ENCODE measurements around the gene DCLK1.

The DCLK1 gene

DNA sequence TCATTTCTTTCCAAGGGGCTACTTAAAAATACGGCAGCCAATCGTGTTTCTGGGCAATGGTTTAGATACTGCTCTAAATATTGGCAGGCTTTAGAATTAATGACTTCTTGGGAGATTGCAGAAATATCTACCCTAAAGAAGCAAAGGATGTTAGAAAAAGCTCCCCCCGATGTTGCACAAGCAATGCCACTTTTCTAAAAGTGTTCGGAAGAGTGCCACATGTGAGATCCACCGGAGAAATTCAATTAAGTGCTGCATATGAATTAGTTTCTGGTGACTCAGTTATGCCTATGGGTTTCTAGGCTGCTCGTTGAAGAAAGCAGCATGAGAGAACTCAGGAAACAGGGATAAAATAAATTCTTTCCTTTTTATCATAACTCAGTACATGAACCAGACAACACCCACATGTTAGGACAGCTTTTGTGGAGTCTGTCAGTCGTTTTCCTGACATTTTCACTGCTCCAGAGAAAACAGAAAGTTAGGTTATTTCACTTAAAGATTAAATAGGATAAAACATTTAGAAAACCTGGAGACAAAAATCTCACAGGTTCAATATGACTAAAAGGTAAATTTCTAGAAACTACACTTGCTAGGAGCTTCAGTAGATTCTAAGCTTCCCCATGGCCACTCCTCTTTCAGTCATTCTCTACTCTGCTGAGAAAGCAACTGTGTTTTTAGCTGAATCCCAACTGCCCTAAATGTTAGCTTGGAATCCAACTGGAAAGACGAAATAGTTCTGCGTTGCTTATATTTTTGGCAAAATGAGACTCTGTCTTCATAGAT, 244.7 kb downstream of the DCLK1 start:
- Histone ChIP-seq H4K20me1 (ENCODE audit: insufficient read depth, low read length, poor library complexity, severe bottlenecking) (no peaks in the 10 kb centered on the region), H3K36me3 (ENCODE audit: insufficient read depth, low read length) (no peaks in the 10 kb centered on the region), H3K79me2 (ENCODE audit: insufficient read depth, low read length) (no peaks in the 10 kb centered on the region), H3F3A (ENCODE audit: low read depth) (no peaks in the 10 kb centered on the region), H3K27me3 (ENCODE audit: insufficient read depth, low read length, poor library complexity, severe bottlenecking) (no peaks in the 10 kb centered on the region), H3K4me1 (ENCODE audit: insufficient read depth, low read length, poor library complexity, severe bottlenecking) (no peaks in the 10 kb centered on the region), H3K9me2 (replicated peaks; ENCODE audit: low read depth, low read length) (no peaks in the 10 kb centered on the region), H3K4me2 (ENCODE audit: low read depth, low read length, poor library complexity, severe bottlenecking) (no peak overlapping the region), H2AFZ (ENCODE audit: low read length) (no peak overlapping the region), H3K9ac (ENCODE audit: low read depth, low read length, poor library complexity, severe bottlenecking) (no peak overlapping the region), H3K9me3 (ENCODE audit: insufficient read depth, low read depth, low read length) (no peaks in the 10 kb centered on the region), H3K4me3 (ENCODE audit: low read length, poor library complexity, severe bottlenecking) (no peak overlapping the region)
- no peak for TF ChIP-seq EZH2phosphoT487 (IDR thresholded peaks at IDR 0.05; ENCODE audit: borderline replicate concordance)
- TF ChIP-seq, protein P1, sequence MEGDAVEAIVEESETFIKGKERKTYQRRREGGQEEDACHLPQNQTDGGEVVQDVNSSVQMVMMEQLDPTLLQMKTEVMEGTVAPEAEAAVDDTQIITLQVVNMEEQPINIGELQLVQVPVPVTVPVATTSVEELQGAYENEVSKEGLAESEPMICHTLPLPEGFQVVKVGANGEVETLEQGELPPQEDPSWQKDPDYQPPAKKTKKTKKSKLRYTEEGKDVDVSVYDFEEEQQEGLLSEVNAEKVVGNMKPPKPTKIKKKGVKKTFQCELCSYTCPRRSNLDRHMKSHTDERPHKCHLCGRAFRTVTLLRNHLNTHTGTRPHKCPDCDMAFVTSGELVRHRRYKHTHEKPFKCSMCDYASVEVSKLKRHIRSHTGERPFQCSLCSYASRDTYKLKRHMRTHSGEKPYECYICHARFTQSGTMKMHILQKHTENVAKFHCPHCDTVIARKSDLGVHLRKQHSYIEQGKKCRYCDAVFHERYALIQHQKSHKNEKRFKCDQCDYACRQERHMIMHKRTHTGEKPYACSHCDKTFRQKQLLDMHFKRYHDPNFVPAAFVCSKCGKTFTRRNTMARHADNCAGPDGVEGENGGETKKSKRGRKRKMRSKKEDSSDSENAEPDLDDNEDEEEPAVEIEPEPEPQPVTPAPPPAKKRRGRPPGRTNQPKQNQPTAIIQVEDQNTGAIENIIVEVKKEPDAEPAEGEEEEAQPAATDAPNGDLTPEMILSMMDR (conservative IDR thresholded peaks at IDR 0.05; ENCODE audit: low read length): no peak

GRCh38 chr13:35884211-35884760, 246.9 kb downstream of the DCLK1 start:
- Histone ChIP-seq H3K4me3 (ENCODE audit: low read length, poor library complexity, severe bottlenecking) (no peak overlapping the region), H3K9me3 (ENCODE audit: insufficient read depth, low read depth, low read length) (no peaks in the 10 kb centered on the region), H3K4me1 (ENCODE audit: insufficient read depth, low read length, poor library complexity, severe bottlenecking) (no peaks in the 10 kb centered on the region), H2AFZ (ENCODE audit: low read length) (no peak overlapping the region), H3K27me3 (ENCODE audit: insufficient read depth, low read length, poor library complexity, severe bottlenecking) (no peaks in the 10 kb centered on the region), H3F3A (ENCODE audit: low read depth) (no peaks in the 10 kb centered on the region), H3K4me2 (ENCODE audit: low read depth, low read length, poor library complexity, severe bottlenecking) (no peak overlapping the region), H4K20me1 (ENCODE audit: insufficient read depth, low read length, poor library complexity, severe bottlenecking) (no peaks in the 10 kb centered on the region), H3K36me3 (ENCODE audit: insufficient read depth, low read length) (no peaks in the 10 kb centered on the region), H3K9me2 (replicated peaks; ENCODE audit: low read depth, low read length) (no peaks in the 10 kb centered on the region), H3K79me2 (ENCODE audit: insufficient read depth, low read length) (no peaks in the 10 kb centered on the region), H3K9ac (ENCODE audit: low read depth, low read length, poor library complexity, severe bottlenecking) (no peak overlapping the region)
- TF ChIP-seq EZH2phosphoT487 (IDR thresholded peaks at IDR 0.05; ENCODE audit: borderline replicate concordance): no peak
- TF ChIP-seq, protein P1 (conservative IDR thresholded peaks at IDR 0.05; ENCODE audit: low read length): no peak

GRCh38 chr13:35882722-35883497, 248.3 kb downstream of the DCLK1 start:
- H3K4me2 ChIP-seq (ENCODE audit: low read depth, low read length, poor library complexity, severe bottlenecking): no peak overlapping the region

More at GRCh38 chr13:35882722-35883497, 248.3 kb downstream of the DCLK1 start:
- Histone ChIP-seq H3K9ac (ENCODE audit: low read depth, low read length, poor library complexity, severe bottlenecking) (no peak overlapping the region), H3K9me2 (replicated peaks; ENCODE audit: low read depth, low read length) (no peaks in the 10 kb centered on the region), H3F3A (ENCODE audit: low read depth) (no peaks in the 10 kb centered on the region), H3K9me3 (ENCODE audit: insufficient read depth, low read depth, low read length) (no peaks in the 10 kb centered on the region), H4K20me1 (ENCODE audit: insufficient read depth, low read length, poor library complexity, severe bottlenecking) (no peaks in the 10 kb centered on the region), H3K36me3 (ENCODE audit: insufficient read depth, low read length) (no peaks in the 10 kb centered on the region), H3K4me3 (ENCODE audit: low read length, poor library complexity, severe bottlenecking) (no peak overlapping the region), H3K79me2 (ENCODE audit: insufficient read depth, low read length) (no peaks in the 10 kb centered on the region), H3K27me3 (ENCODE audit: insufficient read depth, low read length, poor library complexity, severe bottlenecking) (no peaks in the 10 kb centered on the region), H2AFZ (ENCODE audit: low read length) (no peak overlapping the region), H3K4me1 (ENCODE audit: insufficient read depth, low read length, poor library complexity, severe bottlenecking) (no peaks in the 10 kb centered on the region)
- no peak for TF ChIP-seq EZH2phosphoT487 (IDR thresholded peaks at IDR 0.05; ENCODE audit: borderline replicate concordance)
- TF ChIP-seq, protein P1 (conservative IDR thresholded peaks at IDR 0.05; ENCODE audit: low read length): no peak

Data from Loucy (cell line).